Mesothelial cell of epicardium (in vitro differentiated cells): ENCODE measurements around the gene RBM14. TPM values are rescaled to one million over a fixed set of nuclear protein-coding genes. Genes with fewer than 3 reads are reported as not detected.

Experiments
- DNase-seq, 2 experiments: peaks; one replicate each; pipeline ENCODE4 v3.0.0; 2021; ENCODE audit warnings: low spot score in 2 of 2; ENCODE audit not compliant: unreplicated experiment in 2 of 2
- H3K27ac Mint-ChIP-seq: 2 replicates; pipeline ENCODE4 v1.8.0; 2021; ENCODE audit warnings: mixed read lengths
- H3K27me3 Mint-ChIP-seq: 2 replicates; pipeline ENCODE4 v1.8.0; 2021; ENCODE audit warnings: low read depth, mixed read lengths
- H3K36me3 Mint-ChIP-seq: 2 replicates; pipeline ENCODE4 v1.8.0; 2021; ENCODE audit warnings: mixed read lengths
- H3K4me1 Mint-ChIP-seq: 2 replicates; pipeline ENCODE4 v1.8.0; 2021; ENCODE audit warnings: mixed read lengths
- H3K4me3 Mint-ChIP-seq: 2 replicates; pipeline ENCODE4 v1.8.0; 2021; ENCODE audit warnings: mild to moderate bottlenecking, moderate library complexity, mixed read lengths
- H3K9me3 Mint-ChIP-seq: 2 replicates; pipeline ENCODE4 v1.8.0; 2021; ENCODE audit warnings: mixed read lengths
- total RNA-seq: library from RNA; stranded (reverse); gene quantifications from 3 replicates; pipeline ENCODE4 v1.2.1, GENCODE V29; 2021
- TF ChIP-seq, protein P1 (sequence below): fragments of 200-600 bp; sonication (generic); IDR thresholded peaks from one replicate; pipeline ENCODE4 v1.5.0; 2021; ENCODE audit warnings: antibody characterized with exemption; ENCODE audit not compliant: unreplicated experiment

The RBM14 gene
- total RNA-seq, 1 donor from 2014 or later, result 135 TPM

DNA sequence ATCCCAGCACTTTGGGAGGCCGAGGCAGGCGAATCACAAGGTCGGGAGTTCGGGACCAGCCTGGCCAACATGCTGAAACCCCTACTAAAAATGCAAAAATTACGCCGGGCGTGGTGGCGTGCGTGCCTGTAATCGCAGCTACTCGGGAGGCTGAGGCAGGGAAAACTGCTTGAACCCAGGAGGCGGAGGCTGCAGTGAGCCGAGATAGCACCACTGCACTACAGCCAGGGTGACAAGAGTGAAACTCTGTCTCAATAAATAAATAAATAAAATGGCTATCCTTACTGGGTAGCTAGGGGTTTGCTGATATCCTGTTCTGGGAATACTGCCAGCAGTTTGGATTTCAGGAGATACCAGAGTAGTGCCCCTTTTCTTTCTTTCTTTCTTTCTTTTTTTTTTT lies 2.4 kb upstream of the RBM14 start:
- no peak for DNase-seq
- Mint-ChIP-seq H3K36me3 (peaks cover 6% of the 10 kb centered on the region), H3K4me3 (no peak overlapping the region), H3K27ac (no peak overlapping the region), H3K27me3 (no peaks in the 10 kb centered on the region), H3K9me3 (no peaks in the 10 kb centered on the region), H3K4me1 (peaks cover 26% of the 10 kb centered on the region)
- TF ChIP-seq, protein P1, sequence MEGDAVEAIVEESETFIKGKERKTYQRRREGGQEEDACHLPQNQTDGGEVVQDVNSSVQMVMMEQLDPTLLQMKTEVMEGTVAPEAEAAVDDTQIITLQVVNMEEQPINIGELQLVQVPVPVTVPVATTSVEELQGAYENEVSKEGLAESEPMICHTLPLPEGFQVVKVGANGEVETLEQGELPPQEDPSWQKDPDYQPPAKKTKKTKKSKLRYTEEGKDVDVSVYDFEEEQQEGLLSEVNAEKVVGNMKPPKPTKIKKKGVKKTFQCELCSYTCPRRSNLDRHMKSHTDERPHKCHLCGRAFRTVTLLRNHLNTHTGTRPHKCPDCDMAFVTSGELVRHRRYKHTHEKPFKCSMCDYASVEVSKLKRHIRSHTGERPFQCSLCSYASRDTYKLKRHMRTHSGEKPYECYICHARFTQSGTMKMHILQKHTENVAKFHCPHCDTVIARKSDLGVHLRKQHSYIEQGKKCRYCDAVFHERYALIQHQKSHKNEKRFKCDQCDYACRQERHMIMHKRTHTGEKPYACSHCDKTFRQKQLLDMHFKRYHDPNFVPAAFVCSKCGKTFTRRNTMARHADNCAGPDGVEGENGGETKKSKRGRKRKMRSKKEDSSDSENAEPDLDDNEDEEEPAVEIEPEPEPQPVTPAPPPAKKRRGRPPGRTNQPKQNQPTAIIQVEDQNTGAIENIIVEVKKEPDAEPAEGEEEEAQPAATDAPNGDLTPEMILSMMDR, result no peak

DNA sequence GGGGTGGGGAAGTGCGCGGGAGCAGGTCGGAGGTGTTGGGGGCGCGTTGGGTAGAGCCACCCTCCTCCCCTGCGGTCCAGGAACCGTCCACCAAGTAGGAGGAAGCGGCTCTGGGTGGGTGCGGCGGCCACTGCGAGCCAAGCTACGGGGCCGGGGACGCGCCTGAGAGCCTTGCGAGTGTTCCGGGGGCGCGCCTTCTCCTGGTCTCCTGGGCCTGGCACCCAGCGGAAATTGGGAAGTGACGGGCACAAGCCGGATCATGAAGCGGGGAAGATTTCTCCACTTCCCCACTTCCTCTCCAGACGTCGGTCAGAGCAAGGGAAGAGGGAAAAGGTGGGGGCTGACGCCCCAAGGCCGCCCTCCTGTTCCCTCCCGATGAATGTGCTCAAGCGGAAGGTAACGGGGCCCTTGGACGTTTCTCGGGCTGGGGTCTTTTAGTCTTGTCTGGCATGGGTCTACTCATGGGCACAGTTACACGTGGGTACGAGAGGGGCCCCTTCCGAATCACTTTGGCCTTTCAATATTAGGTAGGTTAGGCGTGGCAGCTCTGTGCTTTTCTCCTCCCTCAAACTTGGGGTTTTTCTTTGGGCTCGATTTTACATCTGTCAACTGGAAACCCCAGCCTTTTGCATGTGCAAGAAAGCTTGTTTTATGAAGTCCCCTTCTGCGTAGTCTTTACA lies 865 bp downstream of the RBM14 start:
- TF ChIP-seq, protein P1, result no peak
- Mint-ChIP-seq H3K27me3 (no peaks in the 10 kb centered on the region), H3K4me1 (peaks cover 38% of the 10 kb centered on the region), H3K4me3 (peak overlapping the region; percentile 96), H3K9me3 (no peaks in the 10 kb centered on the region), H3K27ac (peak overlapping the region; percentile 99), H3K36me3 (peaks cover 4% of the 10 kb centered on the region)
- DNase-seq, result no peak

DNA sequence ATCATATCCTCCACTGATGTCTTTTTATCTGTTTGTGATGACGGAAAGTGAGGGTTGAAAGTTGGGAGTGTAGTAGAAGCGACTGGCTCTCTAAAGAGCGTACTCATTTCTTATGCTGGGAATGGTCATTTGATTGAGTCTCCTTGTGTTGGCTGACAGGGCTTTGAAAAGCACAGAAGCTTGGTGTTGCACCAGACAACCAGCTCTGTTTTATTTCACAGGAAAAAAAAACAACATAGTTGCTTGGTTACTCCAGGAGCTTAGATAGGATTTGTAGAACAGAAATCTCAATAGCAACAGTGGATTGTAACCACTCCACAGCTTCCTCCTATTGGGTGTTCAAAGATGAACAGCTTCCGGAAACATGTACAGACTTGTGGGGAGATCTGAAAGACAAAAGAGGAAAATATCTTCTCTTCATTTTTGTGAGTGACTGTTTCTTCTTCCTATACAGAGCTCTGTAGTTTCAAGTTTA lies 2.7 kb downstream of the RBM14 start:
- TF ChIP-seq, protein P1, result no peak
- Mint-ChIP-seq H3K4me1 (peaks cover 38% of the 10 kb centered on the region), H3K27ac (peak overlapping the region; percentile 99), H3K4me3 (peak overlapping the region; percentile 96), H3K36me3 (peaks cover 6% of the 10 kb centered on the region), H3K9me3 (no peaks in the 10 kb centered on the region), H3K27me3 (no peaks in the 10 kb centered on the region)
- no peak for DNase-seq

DNA sequence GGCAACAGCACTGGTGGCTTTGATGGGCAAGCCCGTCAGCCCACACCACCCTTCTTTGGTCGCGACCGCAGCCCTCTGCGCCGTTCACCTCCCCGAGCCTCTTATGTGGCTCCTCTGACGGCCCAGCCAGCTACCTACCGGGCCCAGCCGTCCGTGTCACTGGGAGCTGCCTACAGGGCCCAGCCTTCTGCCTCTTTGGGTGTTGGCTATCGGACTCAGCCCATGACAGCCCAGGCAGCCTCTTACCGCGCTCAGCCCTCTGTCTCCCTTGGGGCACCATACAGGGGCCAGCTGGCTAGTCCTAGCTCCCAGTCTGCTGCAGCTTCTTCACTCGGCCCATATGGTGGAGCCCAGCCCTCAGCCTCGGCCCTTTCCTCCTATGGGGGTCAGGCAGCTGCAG lies 8.0 kb downstream of the RBM14 start:
- TF ChIP-seq, protein P1, result no peak
- Mint-ChIP-seq H3K27me3 (no peaks in the 10 kb centered on the region), H3K9me3 (no peaks in the 10 kb centered on the region)

DNA sequence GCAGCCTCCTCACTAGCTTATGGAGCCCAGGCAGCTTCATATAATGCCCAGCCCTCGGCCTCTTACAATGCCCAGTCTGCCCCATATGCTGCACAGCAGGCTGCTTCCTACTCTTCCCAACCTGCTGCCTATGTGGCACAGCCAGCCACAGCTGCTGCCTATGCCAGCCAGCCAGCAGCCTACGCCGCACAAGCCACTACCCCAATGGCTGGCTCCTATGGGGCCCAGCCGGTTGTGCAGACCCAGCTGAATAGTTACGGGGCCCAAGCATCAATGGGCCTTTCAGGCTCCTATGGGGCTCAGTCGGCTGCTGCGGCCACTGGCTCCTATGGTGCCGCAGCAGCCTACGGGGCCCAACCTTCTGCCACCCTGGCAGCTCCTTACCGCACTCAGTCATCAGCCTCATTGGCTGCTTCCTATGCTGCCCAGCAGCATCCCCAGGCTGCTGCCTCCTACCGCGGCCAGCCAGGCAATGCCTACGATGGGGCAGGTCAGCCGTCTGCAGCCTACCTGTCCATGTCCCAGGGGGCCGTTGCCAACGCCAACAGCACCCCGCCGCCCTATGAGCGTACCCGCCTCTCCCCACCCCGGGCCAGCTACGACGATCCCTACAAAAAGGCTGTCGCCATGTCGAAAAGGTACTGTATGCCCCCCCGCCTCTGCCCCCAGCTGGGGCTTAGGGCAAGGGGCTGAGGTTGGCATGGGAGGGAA lies 8.8 kb downstream of the RBM14 start:
- Mint-ChIP-seq H3K4me3 (no peak overlapping the region), H3K27me3 (no peaks in the 10 kb centered on the region), H3K27ac (no peak overlapping the region), H3K36me3 (peaks cover 32% of the 10 kb centered on the region), H3K9me3 (no peaks in the 10 kb centered on the region), H3K4me1 (peaks cover 5% of the 10 kb centered on the region)
- TF ChIP-seq, protein P1, result no peak
- no peak for DNase-seq

More for the DNA sequence above, 8.0 kb downstream of the RBM14 start:
- H3K4me1 Mint-ChIP-seq, result peaks cover 10% of the 10 kb centered on the region
- no peak overlapping the region for H3K4me3 Mint-ChIP-seq
- peaks cover 26% of the 10 kb centered on the region for H3K36me3 Mint-ChIP-seq
- no peak for DNase-seq
- no peak overlapping the region for H3K27ac Mint-ChIP-seq
